DMS153 treated with DMSO at 0.1 percent for 48 hours (cell line): ENCODE results near the gene ITGB4.

Experiments used
- DNase-seq: peaks from one replicate; lab custom pipeline; 2025; ENCODE audit not compliant: unreplicated experiment; lab: John Stamatoyannopoulos, UW

ITGB4 gene

DNA sequence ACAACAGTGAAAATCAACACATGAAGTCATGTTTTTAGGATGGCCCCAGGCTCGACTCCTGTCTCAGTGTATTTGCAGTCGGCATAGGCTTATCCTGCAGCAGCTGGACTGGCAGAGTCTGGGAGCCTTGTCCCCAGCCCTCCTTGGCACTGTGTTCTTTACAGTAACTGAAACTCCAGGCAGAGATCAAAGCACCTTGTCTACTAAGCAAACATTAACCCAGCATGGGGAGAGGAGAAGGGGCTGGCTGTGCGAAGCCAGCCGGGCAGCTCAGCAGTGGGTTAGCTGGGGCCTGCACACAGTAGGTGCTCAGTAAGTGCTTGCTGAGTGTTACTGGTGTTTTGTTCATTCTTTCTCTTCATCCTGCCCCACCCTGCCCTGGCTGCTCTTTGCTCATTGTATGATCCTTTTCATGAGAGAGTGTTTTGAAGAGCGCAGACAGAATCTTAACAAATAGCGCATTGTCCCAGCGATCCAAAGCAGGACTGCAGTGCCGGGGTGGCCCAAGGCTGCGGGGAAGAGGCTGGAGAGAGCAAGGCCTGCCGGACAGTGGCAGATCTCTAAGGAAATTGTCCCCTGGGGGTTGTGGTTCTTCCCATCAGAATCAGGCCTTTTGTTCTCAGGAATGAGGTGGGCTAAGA is 23.5 kb upstream of the ITGB4 start:
- DNase-seq = no peak

DNA sequence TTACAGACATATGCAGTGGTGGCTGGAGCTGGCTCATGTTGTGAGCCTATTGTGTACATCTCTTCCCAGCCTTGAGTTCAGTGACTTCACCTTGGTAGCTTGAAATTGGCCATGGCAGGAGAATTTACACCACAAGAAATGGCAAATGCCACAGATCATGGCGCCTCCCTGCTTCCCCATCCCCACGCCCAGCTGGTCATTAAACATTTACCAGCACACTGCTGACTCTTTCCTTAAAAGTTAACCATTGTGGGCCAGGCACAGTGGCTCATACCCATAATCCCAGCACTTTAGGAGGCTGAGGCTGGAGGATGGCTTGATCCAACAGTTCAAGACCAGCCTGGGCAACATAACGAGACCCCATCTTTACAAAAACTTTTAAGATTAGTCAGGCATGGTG is 22.6 kb upstream of the ITGB4 start:
- no peak for DNase-seq

DNA sequence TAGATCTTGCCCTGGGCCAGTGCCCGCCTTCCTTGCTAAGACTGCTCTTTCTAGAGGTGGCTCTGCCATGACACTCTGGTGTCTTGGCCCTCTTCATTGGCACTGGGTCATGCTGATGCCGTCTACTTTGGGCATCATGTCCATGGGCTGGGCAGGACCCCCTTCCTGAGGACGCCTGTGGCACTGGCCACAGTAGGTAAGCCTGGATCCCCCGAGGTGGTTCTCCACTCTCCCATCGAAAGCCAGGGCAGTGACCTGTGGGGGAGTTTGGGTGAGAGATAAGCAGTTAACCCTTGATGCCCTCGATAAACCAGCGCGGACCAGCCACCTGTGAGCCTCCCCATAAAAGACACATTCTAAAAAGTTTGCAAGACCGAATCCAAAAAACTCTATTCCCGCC is 20.0 kb upstream of the ITGB4 start:
- no peak for DNase-seq

DNA sequence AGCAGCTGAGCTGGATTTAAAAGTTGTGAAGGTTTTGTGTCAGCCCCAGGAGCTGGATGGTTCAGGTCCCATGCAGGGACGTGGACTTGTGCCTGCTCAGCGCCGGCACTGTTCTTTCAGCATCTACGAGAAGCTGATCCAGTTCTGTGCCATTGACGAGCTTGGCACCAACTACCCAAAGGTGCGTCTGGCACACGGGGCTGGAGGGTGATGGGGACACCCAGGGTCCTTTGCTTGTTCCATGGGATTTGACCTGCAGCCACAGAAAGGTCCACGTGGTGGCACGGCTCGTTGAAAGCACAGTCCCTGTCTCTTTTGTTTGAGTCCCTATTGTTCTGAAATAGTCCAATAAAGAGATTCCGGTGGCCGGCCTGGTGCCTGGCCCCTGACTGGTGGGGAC is 18.1 kb upstream of the ITGB4 start:
- no peak for DNase-seq

DNA sequence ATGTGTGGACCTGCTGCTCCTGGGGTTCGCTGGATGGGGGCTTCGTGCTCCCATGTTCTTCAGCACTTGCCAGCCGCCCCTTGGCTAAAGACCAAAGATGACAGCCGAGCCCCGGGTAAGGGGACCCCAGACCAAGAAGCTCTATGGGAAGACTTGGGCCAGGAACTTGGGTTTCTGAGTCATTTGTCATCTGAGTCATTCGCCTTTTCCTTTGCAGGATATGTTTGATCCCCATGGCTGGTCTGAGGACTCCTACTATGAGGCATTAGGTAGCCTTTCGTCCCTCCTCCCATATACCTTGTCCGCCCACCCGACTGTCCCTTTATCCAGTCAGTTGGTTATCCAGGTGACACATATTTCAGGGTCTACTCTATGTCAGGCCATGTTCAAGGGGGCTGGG is 17.7 kb upstream of the ITGB4 start:
- no peak for DNase-seq

DNA sequence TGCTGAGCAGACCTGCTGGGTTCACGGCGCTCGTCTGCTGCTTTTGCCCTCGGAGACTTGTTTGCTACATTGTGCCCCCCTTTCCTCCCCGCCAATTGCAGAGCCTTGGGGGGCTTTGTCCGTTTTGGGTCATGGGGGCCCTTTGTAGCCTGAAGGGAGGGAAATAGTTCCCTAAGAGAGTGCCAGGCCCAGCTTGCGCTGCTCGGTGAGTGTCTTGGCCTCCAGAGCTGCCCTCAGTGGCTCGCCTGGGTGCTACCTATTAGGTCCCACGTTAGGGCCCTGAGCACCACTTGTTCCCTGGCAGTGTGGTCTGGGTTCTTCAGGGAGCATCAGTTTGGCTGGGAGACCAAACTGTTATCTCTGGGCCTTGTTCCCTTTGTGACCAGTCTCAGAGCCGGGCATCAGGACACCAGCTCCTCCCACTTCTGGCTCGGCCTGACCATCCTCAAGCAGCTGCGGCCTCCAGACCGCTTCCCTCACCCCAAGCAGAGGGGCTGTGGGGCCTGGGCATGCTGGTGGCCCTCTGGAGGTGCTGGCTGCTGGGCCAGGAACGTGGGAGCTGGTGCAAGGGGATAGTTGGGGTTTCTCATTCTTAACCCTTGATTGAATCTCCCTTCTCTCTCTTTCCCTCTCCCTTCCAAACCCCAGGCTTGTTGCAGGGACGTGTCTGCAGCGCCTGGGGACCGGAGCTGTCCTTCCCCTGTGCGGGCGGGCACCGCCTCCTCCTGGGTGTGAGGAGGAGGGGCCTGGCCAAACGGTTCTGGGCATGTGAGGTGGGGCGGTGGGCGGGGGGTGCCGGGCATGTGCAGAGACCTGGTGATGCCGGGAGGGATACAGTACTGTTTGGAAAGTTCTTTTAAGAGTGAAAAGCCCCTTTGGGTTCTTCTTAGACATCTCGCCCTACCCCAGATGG is 16.0 kb upstream of the ITGB4 start:
- no peak for DNase-seq

DNA sequence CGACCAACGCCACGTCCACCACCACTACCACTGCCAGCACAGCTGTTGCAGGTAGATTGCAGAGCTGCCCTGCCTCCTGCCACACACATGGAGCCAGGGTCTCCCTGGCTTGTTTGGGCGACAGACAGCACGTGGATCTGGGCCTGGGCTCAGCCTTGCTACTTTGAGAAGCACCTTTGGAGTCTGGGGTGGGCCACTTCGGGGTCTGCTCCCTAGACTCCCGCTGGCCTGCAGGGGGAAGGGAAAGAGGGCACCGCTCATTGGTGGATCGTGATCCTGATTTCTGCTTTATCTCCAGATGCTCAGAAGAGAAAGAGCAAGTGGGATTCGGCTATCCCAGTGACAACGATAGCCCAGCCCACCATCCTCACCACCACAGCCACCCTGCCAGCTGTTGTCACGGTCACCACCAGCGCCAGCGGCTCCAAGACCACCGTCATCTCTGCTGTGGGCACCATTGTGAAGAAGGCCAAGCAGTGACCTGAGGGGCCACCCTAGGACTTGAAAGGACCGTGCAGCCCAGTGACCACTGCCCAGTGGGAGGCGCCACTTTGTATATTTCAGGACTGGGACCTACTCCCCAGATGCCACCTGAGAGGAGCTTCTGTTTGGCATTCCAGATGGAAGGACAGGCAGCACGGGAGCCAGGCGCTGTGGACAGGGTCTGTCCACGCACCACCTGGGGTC is 15.1 kb upstream of the ITGB4 start:
- DNase-seq = no peak

DNA sequence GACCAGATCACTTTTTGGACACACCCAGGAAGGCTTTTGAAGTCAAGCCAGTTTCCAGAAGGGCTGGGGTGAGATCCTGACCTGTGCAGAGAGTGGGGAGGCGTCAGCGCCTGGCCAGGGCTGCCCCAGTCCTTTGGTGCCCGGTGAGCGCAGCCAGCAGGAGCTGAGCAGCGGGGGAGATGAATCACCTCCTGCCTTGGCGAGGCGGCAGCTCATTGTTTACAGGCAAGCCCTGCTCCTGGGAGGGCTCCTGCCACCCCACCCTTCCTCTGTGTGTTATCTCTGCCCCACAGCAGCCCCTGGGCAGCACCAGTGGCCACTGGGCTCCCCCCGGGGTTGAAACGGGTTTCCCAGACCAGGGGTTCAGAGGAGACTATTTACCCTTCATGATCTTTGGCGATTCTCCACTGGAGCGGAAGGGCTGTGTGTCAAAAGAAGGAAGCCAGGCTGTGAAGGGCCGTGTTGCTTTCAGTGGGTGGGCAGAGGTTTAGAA is 14.1 kb upstream of the ITGB4 start:
- no peak for DNase-seq

DNA sequence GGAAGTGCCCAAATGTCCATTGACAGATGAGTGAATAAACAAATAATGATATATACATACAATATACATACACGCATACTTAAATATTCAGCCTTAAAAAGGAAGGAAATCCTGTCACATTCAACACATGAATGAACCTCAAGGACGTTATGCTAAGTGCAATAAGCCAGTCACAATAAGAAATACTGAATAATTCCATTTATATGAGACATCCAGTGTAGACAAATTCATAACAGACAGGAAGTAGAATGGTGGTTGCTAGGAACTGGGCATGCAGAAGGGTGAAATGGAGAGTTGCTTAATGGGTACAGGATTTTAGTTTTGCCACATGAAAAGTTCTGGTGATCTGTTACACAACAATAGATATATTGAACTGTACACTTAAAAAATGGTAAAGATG is 8.8 kb upstream of the ITGB4 start:
- DNase-seq = no peak

DNA sequence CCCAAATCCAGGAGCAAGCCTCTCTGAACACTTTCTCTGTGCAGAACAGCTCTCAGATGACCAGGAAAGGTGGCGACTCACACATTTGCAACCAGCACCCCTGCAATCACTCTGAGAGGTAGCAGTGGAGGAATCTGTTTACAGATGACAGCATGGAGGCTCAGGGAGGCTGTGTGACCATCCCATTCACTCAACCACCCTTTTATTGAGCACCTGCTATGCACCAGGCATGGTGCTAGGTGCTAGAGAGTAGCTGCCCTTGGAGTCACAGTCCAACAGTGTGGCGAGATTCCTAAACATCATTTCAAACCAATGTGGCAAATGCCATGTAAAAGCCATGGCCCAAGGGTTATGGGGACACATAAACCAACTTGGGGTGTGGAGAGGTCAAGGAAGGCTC is 1.5 kb upstream of the ITGB4 start:
- DNase-seq = no peak

DNA sequence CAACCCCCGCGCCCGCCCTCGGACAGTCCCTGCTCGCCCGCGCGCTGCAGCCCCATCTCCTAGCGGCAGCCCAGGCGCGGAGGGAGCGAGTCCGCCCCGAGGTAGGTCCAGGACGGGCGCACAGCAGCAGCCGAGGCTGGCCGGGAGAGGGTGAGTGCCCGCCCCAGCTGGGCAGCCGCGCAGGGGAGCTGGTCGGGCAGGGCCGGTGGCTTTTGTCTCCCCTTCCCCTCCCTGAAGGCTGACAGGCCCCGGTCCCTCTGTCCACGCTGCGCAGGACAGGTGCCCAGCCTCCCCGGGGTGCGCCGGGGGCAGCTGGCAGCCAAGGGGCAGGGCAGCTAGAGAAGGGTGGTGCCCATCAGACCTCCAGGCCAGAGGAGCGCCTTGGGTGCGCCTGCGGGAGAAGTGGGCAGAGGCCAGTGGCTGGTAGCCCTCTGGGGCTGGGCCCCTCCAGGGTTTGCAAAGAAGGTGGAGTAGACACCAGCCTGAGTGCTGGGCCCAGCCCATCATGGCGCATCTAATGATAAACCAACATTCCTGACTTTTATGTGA is 278 bp downstream of the ITGB4 start:
- no peak for DNase-seq

DNA sequence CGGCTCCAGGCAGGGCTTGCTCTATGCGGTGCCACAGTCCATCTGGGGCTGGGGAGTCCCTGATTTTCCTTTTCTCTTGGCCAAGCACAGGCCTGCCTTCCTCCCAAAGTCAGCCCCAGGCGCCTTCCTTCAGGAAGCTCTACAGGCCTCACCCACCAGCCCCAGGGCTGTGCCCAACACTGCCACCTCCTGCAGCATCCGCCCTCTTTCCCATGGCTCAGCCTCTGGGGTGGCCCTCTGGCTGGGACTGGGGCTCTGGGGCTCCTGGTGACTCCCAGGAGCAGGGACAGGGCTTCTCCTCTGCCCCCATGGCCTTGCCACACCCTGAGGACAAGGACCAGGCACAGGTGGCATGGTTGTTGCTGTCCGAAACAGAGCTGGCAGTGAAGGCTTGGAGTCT is 817 bp downstream of the ITGB4 start:
- DNase-seq = no peak

DNA sequence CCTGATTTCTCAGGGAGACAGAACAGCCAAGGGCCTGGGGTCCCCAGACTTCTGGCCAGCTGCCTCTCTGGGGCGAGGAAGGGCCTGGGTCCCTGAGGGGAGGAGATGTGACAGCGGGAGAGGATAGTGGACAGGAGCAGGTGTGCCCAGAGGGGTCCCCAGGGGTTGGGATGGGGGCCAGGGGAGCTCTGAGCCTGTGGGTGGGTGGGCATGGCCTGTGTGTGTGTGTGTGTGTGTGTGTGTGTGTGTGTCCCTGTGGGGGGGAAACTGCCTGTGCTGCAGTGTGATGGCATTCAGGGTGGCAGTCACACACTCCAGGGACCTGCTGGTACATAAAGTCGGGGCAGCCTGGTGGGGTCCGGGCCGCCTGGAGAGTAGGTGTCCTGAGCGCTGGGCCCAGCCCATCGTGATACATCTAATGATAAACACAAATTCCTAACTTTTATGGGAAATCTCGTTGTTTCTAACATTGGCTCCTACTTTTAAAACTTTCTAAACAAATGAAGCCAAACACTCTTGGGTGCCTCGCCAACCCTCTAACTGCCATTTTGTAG is 1.4 kb downstream of the ITGB4 start:
- no peak for DNase-seq

DNA sequence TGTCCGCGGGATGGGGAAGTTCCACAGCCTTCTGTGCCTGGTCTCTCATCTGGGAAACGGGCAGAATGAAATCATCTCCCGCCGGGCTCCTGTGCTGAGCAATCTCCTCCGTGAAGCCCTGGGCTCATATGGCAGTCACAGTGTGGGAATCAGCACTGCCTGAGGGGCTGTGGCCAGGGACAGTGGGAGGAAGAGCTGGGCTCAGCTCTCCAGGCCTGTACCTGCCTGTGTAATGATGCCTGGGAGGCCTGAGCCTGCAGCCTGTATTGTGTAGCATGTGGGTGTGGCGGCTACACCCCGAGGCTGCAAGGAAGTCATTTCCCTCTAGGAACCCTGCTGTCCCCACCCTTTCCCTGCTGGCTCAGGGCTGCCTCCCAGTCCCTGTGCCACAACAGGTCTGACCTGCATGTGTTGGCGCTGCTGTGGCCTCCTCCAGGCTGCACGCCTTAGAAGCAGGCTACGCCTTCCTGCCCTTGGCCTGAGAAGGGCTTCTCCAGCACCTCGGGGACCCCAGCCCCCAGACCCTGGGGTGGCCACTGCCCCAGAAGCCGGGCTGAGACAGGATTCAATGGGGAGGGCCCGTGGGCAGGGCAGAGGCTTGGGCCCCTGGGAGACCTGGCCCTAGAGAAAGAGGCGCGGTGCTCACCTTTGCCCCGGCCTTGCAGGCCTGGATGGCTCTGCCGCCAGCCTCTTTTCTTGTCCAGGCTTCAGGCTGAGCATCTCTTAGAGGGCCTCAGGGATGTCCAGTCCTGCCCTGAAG is 2.1 kb downstream of the ITGB4 start:
- DNase-seq = peak; percentile 15

DNA sequence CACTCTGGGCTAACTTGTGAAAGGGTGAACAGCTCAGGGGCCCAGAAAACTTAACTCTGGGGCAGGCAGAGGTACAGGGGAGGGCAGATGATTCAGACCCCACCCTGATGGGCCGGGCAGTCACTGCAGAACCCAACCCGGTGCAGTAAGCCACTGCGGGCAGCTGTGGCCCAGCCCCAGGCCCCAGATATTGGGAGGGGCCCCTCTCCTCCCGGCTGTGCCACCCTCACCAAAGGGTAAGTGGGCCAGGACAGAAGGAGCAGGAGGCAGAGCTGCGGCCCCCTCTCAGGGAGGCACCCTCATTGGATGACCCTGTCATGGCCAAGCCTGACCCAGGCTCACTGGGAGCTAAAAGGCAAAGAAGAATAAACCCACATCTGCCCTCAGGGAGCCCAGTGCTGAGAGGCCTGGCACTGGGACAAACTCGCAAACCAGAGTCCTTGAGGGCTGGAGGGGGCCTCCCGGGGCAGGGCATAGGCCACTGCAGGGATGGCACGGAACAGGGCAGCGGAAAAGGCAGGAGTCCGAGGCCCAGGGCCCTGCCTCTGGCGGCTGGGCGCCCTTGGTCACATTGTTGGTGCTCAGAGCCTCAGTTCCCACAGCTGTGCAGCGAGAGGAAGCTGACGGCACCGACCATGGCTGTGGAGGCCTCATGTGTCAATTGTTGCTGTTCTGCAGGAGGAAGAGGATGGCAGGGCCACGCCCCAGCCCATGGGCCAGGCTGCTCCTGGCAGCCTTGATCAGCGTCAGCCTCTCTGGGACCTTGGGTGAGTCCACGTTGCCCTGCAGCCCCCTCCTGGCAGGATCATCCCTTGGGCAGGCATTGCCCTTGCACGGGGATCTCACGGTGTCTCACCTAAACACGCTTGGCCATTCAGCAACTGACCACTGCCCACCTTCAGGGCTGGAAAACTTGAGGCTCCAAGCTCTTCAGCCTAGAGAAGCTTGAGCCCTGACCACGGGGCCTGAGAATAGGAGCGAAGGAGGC is 3.1 kb downstream of the ITGB4 start:
- no peak for DNase-seq

DNA sequence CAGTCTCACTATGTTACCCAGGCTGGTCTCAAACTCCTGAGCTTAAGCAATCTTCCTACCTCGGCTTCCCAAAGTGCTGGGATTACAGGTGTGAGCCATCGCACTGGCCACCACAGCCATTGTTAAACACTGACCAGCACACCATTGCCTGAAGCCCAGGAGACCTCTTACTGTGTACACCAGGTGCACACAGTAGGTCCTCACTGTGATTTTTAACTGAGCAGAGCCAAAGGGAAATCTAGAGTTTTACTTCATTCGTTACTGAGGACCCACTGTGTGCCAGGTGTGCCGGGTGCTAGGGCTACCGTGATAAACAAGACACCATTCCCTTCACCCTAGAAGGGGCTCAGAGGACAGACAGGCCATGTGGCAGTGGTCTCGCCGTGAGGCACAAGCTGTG is 4.2 kb downstream of the ITGB4 start:
- DNase-seq = no peak

DNA sequence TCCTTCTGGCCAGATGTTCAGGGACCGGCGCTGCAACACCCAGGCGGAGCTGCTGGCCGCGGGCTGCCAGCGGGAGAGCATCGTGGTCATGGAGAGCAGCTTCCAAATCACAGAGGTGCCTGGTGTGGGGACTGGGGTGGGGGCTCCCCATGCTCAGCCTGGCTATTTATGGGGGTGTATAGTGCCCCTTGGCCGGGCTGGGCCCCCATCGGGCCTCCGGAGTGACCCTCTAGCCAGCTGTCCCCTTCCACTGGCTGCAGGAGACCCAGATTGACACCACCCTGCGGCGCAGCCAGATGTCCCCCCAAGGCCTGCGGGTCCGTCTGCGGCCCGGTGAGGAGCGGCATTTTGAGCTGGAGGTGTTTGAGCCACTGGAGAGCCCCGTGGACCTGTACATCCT is 6.1 kb downstream of the ITGB4 start:
- DNase-seq = no peak

DNA sequence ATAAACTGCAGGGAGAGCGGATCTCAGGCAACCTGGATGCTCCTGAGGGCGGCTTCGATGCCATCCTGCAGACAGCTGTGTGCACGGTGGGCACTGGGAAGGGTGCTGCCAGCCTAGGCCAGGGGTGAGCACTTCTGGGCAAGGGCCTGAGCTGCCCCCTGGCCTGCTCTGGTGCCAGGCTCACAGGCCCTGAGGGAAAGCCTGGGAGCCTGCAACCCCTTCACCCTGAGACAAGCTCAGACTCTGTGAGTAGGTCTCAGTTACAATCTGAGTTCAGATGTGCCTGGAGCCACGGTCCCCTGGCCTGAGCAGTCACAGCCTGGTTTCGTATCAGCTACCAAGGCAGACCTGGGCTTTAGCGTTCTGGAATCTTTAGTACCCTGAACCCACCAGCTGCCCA is 8.1 kb downstream of the ITGB4 start:
- DNase-seq = no peak

DNA sequence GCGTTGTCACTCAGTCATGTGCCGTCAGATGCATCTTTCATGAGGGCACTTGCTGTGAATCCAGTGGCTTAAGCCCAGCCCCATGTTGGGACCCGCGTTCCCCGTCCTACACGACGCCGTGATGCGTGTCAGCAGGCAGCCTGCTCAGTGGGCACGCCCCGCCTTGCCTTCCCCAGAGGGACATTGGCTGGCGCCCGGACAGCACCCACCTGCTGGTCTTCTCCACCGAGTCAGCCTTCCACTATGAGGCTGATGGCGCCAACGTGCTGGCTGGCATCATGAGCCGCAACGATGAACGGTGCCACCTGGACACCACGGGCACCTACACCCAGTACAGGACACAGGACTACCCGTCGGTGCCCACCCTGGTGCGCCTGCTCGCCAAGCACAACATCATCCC is 8.8 kb downstream of the ITGB4 start:
- no peak for DNase-seq
